H1 (cell line): ENCODE results near the gene PPIP5K1.
"Not testable (repeated sequence)": the region's sequence is repeated elsewhere in the genome, so short reads cannot be mapped to it uniquely, and the experiment has no call there.

ENCODE experiments used
- CBX5 ChIP-seq: fragments of 300-800, 300-1000 bp; sonication (generic); IDR thresholded peaks from 2 replicates; pipeline ENCODE4 v1.7.1; 2016; ENCODE audit warnings: antibody characterized with exemption, low read length, low read depth
- SP1 ChIP-seq: IDR thresholded peaks from 2 replicates; pipeline ENCODE4 v1.6.1; 2011; ENCODE audit warnings: low read depth, low read length
- TF ChIP-seq, protein P1 (sequence below), 3 experiments: IDR thresholded peaks; 1 replicate in 2 of 3; 2 replicates in 1 of 3; pipeline versions ENCODE4 v1.5.1 to v1.6.1; 2011; ENCODE audit warnings: low read length in 3 of 3, mild to moderate bottlenecking in 3 of 3, inconsistent platforms in 2 of 3, low read depth in 1 of 3, moderate library complexity in 1 of 3; ENCODE audit not compliant: insufficient read depth in 1 of 3; ENCODE audit errors: control extremely low read depth in 1 of 3

DNA sequence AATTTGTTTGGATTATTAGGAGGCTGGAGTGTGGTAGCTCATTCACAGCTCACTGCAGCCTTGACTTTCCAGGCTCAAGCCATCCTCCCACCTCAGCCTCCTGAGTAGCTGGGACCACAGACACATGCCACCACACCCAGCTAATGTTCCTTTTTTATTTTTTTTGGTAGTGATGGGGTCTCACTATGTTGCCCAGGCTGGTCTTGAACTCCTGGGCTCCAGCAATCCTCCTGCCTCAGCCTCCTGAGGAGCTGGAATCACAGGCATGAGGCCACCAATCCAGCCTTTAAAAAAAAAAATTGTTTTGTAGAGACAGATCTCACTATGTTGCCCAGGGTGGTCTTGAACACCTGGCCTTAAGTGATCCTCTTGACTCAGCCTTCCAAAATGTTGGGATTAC, 36.9 kb upstream of the PPIP5K1 start:
- TF ChIP-seq, protein P1, sequence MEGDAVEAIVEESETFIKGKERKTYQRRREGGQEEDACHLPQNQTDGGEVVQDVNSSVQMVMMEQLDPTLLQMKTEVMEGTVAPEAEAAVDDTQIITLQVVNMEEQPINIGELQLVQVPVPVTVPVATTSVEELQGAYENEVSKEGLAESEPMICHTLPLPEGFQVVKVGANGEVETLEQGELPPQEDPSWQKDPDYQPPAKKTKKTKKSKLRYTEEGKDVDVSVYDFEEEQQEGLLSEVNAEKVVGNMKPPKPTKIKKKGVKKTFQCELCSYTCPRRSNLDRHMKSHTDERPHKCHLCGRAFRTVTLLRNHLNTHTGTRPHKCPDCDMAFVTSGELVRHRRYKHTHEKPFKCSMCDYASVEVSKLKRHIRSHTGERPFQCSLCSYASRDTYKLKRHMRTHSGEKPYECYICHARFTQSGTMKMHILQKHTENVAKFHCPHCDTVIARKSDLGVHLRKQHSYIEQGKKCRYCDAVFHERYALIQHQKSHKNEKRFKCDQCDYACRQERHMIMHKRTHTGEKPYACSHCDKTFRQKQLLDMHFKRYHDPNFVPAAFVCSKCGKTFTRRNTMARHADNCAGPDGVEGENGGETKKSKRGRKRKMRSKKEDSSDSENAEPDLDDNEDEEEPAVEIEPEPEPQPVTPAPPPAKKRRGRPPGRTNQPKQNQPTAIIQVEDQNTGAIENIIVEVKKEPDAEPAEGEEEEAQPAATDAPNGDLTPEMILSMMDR (IDR thresholded peaks at IDR 0.05; ENCODE audit: control extremely low read depth in 1 of 3, insufficient read depth in 1 of 3, low read depth in 1 of 3, low read length in 3 of 3), result not testable (repeated sequence)
- not testable (repeated sequence) for TF ChIP-seq SP1, CBX5
